Activated CD4-positive, alpha-beta T cell treated with anti-CD3 and anti-CD28 coated beads, Interleukin-2, Interleukin-6, amounts not matched to agents 100 ng/mL and 50 ng/mL, durations not matched to agents 16 hours and 8 hours (primary cell): ENCODE results near the gene SYTL5.

Experiments
- DNase-seq: peaks from one replicate; pipeline ENCODE4 v3.0.0-alpha.2; 2020

Gene SYTL5

DNA sequence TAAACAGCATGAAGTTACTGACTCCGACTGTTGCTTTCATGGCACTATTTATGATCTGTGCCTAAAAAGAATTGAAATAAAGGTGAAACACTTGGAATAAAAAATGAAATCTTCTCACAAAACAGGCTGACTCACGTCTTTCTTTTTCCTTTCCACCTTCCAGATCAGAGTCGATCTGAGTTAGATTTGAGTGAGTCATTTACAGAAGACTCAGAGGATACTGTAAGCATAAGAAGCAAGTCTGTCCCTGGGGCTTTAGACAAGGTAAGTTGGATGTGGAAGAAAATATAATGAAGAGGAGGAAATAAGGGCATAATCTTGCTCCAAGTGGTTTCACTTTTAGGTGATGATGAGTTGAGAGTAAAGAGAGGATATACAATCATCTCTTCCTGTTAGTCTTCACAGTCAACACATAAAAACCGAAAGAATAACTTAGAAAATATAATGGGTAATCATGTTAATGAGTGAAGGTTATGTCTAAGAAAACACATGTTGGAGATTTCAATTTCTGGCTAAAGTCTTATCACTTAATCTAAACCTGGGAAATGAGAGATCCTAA, 89.7 kb downstream of the SYTL5 start:
- no peak for DNase-seq

GRCh38 chrX:38099688-38100087, 93.3 kb downstream of the SYTL5 start:
- DNase-seq = no peak

DNA sequence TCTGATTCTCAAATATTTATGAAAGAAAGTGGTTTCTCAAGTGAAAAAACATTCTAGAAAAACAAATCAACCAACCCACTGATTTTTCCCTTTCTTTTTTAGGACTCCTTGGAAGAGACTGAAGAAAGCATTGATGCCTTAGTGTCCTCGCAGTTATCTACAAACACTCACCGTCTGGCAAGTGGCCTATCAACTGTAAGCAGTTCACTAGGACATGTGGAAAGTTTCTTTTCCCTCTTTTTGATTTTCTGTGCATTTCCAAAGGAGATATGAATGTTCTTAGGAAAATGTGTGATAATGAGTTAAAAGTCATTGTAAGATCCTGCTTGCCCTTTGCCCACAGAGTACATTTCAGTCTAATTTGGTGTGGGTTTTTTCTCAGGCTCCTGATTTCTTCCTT, 95.9 kb downstream of the SYTL5 start:
- no peak for DNase-seq

GRCh38 chrX:38102875-38103274, 96.5 kb downstream of the SYTL5 start:
- DNase-seq = no peak

- DNase-seq = no peak
Measured at GRCh38 chrX:38103857-38104812, 97.8 kb downstream of the SYTL5 start.

DNA sequence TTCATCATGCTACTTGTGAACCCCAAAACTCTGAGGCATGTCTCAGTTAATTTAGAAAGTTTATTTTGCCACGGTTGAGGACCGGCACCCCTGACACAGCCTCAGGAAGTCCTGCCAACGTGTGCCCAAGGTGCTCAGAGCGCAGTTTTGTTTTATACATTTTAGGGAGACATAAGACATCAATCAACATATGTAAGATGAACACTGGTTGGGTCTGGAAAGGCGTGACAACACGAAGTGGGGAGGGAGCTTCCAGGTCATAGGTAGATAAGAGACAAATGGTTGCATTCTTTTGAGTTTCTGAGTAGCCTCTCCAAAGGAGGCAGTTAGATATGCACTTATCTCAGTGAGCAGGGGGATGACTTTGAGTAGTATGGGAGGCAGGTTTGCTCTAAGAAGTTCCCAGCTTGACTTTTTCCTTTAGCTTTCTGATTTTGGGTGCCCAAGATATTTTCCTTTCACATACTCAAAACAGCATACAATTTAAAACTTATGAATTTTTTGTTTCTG, 98.9 kb downstream of the SYTL5 start:
- no peak for DNase-seq

DNA sequence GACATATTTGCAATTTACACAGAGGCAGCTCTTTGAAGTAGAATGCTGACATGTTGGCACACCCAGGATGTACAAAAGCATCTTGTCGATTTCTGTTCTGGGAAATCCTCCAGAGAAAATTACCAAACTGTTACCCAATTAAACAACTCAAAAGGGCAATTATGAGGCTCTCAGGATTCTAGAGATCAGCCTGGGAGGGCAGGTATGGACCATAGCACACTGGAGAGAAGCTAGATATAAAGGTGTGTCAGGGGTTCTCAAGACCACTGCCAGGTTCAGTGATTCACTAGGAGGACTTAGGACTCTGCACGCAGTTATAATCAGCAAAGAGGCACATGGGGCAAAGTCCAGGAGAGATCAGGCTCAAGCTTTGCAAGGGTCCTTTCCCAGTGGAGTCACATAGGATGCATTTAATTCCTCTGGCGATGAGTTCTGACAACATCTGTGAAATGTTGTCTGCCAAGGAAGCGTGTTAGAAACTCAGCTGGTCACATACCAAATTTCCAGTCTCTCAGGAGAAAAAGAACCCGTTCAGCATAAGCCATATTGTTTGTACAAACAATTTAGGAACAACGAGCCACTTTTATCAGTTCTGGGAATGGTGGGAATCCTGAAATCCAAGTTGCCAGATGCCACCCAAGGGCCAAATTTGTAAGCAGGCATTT, 100.8 kb downstream of the SYTL5 start:
- DNase-seq = no peak

DNA sequence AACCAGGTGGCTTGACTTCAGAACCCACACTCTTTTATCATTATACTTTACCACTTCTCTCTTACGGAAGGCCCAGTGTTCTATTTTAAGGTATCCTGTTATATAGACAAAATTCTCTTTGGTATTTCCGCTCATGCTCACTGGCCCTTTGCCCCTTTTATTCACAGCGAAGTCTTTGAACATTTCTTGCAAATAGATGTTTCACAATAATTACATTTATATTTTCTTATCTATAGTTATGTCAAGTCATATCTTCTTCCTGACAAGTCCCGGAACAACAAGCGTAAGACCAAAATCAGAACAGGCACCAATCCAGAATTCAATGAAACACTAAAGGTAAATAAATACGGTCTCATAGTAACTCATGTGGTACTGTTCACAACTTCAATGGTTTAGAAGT, 102.0 kb downstream of the SYTL5 start:
- DNase-seq = no peak

DNA sequence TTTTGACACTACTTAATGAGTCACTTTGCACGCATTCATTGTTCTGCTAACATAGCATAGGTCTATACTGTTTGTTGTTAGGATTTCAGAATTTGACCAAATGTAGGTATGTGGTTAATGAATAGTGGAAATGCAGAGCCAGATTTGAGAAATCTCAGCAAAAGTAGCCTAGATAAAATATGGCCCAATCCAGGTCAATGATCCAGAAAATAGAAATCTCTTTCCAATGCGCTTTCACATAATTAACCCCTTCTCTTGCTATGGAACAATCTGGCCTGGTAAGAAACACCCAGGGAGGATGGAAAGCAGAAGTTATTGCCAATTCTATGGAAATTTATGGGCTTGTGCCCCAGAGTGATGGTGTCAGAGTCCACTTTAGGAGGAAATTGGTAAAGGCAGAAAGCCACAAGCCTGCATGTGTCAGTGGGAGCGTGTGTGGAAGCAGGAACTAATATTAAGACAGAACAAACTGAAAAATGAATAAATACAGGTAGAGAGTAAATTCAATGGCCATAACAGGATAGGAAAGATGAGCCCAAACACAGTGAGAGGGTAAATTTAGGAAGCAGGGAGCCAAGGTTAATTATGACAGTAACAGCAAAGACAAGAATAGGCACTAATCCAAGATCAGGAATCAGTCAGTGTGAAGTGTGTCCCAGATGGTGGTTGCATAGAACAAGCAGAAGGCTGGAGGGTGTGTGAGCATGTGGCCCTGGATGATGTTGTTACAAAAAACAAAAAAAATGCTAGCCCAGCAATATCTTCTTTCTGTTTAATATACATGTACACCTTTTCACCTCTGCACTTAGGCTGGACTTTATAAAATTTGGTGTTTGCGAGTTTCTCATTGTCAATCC, 102.9 kb downstream of the SYTL5 start:
- no peak for DNase-seq

GRCh38 chrX:38110231-38110630, 103.9 kb downstream of the SYTL5 start:
- DNase-seq = no peak

GRCh38 chrX:38111196-38111595, 104.8 kb downstream of the SYTL5 start:
- no peak for DNase-seq

- no peak for DNase-seq
Measured at GRCh38 chrX:38112566-38112965, 106.2 kb downstream of the SYTL5 start.

- DNase-seq = no peak
Measured at GRCh38 chrX:38116706-38117105, 110.4 kb downstream of the SYTL5 start.

- no peak for DNase-seq
Measured at GRCh38 chrX:38117485-38117884, 111.1 kb downstream of the SYTL5 start.

DNA sequence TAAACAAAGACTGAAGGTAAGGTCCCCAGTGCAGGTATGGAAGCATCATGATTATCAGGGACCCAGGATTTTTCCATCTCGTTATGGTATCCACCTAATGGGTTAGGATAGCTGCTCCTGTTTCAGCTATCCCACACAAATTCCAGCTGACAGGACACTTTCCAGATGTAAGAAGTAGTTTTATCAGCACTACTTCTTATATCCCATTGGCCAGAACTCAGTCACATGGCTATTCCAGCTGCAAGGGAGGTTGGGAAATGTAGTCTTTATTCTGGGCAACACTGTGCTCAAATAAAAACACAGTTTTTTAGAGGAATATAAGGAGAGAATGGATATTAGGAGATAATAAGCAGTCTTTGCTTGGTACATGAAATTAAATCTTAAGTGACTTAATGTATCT, 117.6 kb downstream of the SYTL5 start:
- no peak for DNase-seq

DNA sequence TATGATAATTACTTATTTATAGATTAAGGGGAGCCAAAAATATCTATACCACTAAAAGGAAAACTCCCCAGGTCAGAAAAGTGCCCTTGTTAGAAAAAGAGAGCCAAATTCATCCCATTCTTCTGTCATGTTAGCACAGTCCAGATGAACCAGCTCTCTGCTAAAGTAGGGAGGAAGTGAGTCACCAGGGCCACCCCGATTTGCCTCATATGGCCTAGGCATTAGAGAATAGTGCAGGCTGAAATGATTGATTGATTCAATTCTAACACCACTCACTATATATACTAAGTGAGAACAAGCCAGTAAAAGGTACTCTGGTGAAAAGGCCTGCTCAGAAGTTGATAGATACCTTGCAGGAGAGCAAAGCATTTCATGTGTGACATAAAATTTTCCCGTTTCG, 119.8 kb downstream of the SYTL5 start:
- no peak for DNase-seq

DNA sequence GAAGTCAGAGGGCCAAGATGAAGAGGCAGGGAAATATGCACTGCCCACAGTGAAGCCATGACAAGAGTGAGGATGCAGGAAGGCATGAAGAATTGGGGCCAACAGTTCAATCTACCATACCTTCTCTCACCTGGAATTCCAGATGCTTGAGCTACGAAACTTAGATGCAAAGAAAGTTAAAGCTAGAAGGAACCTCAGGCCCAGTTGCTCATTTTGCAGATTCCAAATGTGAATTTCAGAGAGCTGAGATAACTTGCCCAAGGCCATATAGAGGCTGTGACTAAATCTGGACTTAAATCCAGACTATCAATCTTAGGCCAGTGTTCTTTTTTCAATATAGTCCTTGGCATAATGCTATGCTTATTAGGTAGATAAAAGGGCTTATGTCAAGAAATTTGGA, 121.6 kb downstream of the SYTL5 start:
- DNase-seq = no peak

GRCh38 chrX:38129366-38129765, 123.0 kb downstream of the SYTL5 start:
- no peak for DNase-seq

- DNase-seq = no peak
Measured at GRCh38 chrX:38138157-38138891, 132.0 kb downstream of the SYTL5 start.

DNA sequence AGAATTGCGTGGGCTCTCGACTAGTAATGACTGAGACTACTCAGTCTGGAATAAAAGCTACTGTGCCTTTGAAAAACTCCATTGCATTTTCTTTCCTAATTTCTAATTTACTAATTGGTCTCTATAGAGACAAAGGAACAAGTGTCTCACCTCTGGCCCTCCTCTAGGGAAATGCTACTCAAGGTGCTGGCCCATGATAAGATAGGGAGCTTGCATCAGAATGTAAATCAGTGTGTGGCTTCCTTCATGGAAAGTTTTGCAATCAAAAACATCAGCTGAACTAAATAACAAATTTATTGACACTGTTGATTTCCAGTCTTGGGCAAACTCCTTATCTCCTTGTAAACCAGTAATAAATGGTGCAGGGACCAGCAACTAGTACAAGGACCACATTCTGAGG, 132.5 kb downstream of the SYTL5 start:
- DNase-seq = no peak

- no peak for DNase-seq
Measured at GRCh38 chrX:38142610-38143009, 136.3 kb downstream of the SYTL5 start.

DNA sequence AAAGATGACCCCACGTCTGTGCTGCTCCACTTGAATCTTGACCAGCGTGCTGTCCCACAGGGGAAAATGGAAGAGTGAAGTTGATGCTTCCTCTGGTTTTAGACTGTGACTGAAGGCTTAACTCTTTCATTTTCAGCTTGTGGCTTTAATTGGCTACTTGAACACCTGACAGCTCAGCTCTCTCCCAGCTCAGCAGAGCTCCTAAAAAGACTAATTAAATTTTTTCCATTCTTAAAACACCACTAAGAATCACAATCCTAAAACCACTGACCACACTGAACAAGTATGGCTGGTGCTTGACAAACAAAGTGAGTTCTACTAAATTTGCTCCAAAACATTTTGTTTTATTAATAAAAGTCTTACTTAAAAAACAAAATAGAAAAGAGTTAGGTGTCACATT, 142.7 kb downstream of the SYTL5 start:
- DNase-seq = no peak
